Measurements from ENCODE around the gene TBXAS1.
"Not testable (repeated sequence)": the region's sequence is repeated elsewhere in the genome, so short reads cannot be mapped to it uniquely, and the experiment has no call there.

Gene TBXAS1

GRCh38 chr7:139842401-139843210 is 13.5 kb downstream of the TBXAS1 start:
- Histone ChIP-seq H3K27ac (ENCODE audit: low read length, poor library complexity, severe bottlenecking) (no peak overlapping the region), H2AK5ac (ENCODE audit: low read length, severe bottlenecking) (peak overlapping the region; percentile 9), H3K4me2 (ENCODE audit: low read length, poor library complexity, severe bottlenecking) (no peak overlapping the region), H2BK12ac (ENCODE audit: low read length in 2 of 2) (peak overlapping the region in 1 of 2 experiments; percentile 85), H3K4me3 (ENCODE audit: insufficient read depth in 1 of 2, low read depth in 1 of 2, low read length in 2 of 2) (no peak overlapping the region), H4K8ac (ENCODE audit: low read length) (peak overlapping the region; percentile 71), H2BK5ac (ENCODE audit: low read depth, low read length, poor library complexity, severe bottlenecking) (no peak overlapping the region), H3K36me3 (ENCODE audit: control insufficient read depth in 1 of 2, insufficient read depth in 2 of 2, low read depth in 1 of 2, low read length in 2 of 2) (no peaks in the 10 kb centered on the region), H3K9ac (ENCODE audit: low read length) (no peak overlapping the region), H3K9me3 (ENCODE audit: control insufficient read depth, low read length) (no peaks in the 10 kb centered on the region), H3K27me3 (ENCODE audit: control insufficient read depth in 1 of 2, insufficient read depth in 1 of 2, low read length in 2 of 2) (peaks cover 0 to 26% of the 10 kb centered on the region in 2 experiments), H3K18ac (ENCODE audit: low read depth in 1 of 2, low read length in 2 of 2) (no peak overlapping the region), H3K4ac (ENCODE audit: low read depth in 1 of 2, low read length in 2 of 2) (no peak overlapping the region), H3K14ac (ENCODE audit: low read length in 2 of 2) (peak overlapping the region in 1 of 2 experiments; percentile 66), H2BK120ac (ENCODE audit: low read depth, low read length) (no peak overlapping the region), H2BK15ac (ENCODE audit: low read depth, poor library complexity, severe bottlenecking) (no peak overlapping the region), H3K79me1 (replicated peaks; ENCODE audit: low read length, poor library complexity, severe bottlenecking) (peaks cover 12% of the 10 kb centered on the region), H4K91ac (ENCODE audit: low read length) (no peak overlapping the region), H2AFZ (ENCODE audit: low read depth, low read length) (no peak overlapping the region), H3K23ac (ENCODE audit: low read length in 2 of 2) (no peak overlapping the region), H3K4me1 (ENCODE audit: control insufficient read depth, insufficient read depth, low read depth, low read length) (peaks cover 5% of the 10 kb centered on the region)
- peak; percentile 61 for DNase-seq
- WGBS = 87% methylated on average over 15 of the region's 15 CpGs

GRCh38 chr7:139843211-139843537 is 14.1 kb downstream of the TBXAS1 start:
- not testable (repeated sequence) for H3K23ac ChIP-seq (ENCODE audit: low read length in 2 of 2); H3K14ac ChIP-seq (ENCODE audit: low read length in 2 of 2); H3K27ac ChIP-seq (ENCODE audit: low read length, poor library complexity, severe bottlenecking); H3K9ac ChIP-seq (ENCODE audit: low read length); H3K18ac ChIP-seq (ENCODE audit: low read depth in 1 of 2, low read length in 2 of 2); H3K4me1 ChIP-seq (ENCODE audit: control insufficient read depth, insufficient read depth, low read depth, low read length); DNase-seq; H3K9me3 ChIP-seq (ENCODE audit: control insufficient read depth, low read length); H4K8ac ChIP-seq (ENCODE audit: low read length); H3K4me3 ChIP-seq (ENCODE audit: insufficient read depth in 1 of 2, low read depth in 1 of 2, low read length in 2 of 2); H2BK12ac ChIP-seq (ENCODE audit: low read length in 2 of 2); H2BK15ac ChIP-seq (ENCODE audit: low read depth, poor library complexity, severe bottlenecking); H3K36me3 ChIP-seq (ENCODE audit: control insufficient read depth in 1 of 2, insufficient read depth in 2 of 2, low read depth in 1 of 2, low read length in 2 of 2); H4K91ac ChIP-seq (ENCODE audit: low read length); H2BK120ac ChIP-seq (ENCODE audit: low read depth, low read length); H2BK5ac ChIP-seq (ENCODE audit: low read depth, low read length, poor library complexity, severe bottlenecking); H2AFZ ChIP-seq (ENCODE audit: low read depth, low read length); H3K4ac ChIP-seq (ENCODE audit: low read depth in 1 of 2, low read length in 2 of 2); H2AK5ac ChIP-seq (ENCODE audit: low read length, severe bottlenecking); H3K4me2 ChIP-seq (ENCODE audit: low read length, poor library complexity, severe bottlenecking)
- 98% methylated on average over 3 of the region's 4 CpGs for WGBS
- H3K79me1 ChIP-seq (replicated peaks; ENCODE audit: low read length, poor library complexity, severe bottlenecking) = peaks cover 12% of the 10 kb centered on the region
- H3K27me3 ChIP-seq (ENCODE audit: control insufficient read depth in 1 of 2, insufficient read depth in 1 of 2, low read length in 2 of 2) = peaks cover 0 to 26% of the 10 kb centered on the region in 2 experiments

- H3K9ac ChIP-seq (ENCODE audit: low read length) = no peak overlapping the region
- H2BK120ac ChIP-seq (ENCODE audit: low read depth, low read length) = no peak overlapping the region
- H3K23ac ChIP-seq (ENCODE audit: low read length in 2 of 2) = no peak overlapping the region
- H2AFZ ChIP-seq (ENCODE audit: low read depth, low read length) = no peak overlapping the region
- no peak overlapping the region for H3K14ac ChIP-seq (ENCODE audit: low read length in 2 of 2)
- H3K18ac ChIP-seq (ENCODE audit: low read depth in 1 of 2, low read length in 2 of 2) = no peak overlapping the region
- H3K4ac ChIP-seq (ENCODE audit: low read depth in 1 of 2, low read length in 2 of 2) = no peak overlapping the region
- H3K4me1 ChIP-seq (ENCODE audit: control insufficient read depth, insufficient read depth, low read depth, low read length) = peaks cover 5% of the 10 kb centered on the region
- H3K36me3 ChIP-seq (ENCODE audit: control insufficient read depth in 1 of 2, insufficient read depth in 2 of 2, low read depth in 1 of 2, low read length in 2 of 2) = no peaks in the 10 kb centered on the region
- H4K91ac ChIP-seq (ENCODE audit: low read length) = no peak overlapping the region
- H3K27me3 ChIP-seq (ENCODE audit: control insufficient read depth in 1 of 2, insufficient read depth in 1 of 2, low read length in 2 of 2) = peaks cover 0 to 15% of the 10 kb centered on the region in 2 experiments
- no peak overlapping the region for H3K4me3 ChIP-seq (ENCODE audit: insufficient read depth in 1 of 2, low read depth in 1 of 2, low read length in 2 of 2)
- no peak overlapping the region for H2AK5ac ChIP-seq (ENCODE audit: low read length, severe bottlenecking)
- H2BK12ac ChIP-seq (ENCODE audit: low read length in 2 of 2) = peak overlapping the region in 1 of 2 experiments; percentile 5
- H3K9me3 ChIP-seq (ENCODE audit: control insufficient read depth, low read length) = peaks cover 3% of the 10 kb centered on the region
- no peak overlapping the region for H2BK15ac ChIP-seq (ENCODE audit: low read depth, poor library complexity, severe bottlenecking)
- no peak overlapping the region for H2BK5ac ChIP-seq (ENCODE audit: low read depth, low read length, poor library complexity, severe bottlenecking)
- no peak overlapping the region for H4K8ac ChIP-seq (ENCODE audit: low read length)
- H3K4me2 ChIP-seq (ENCODE audit: low read length, poor library complexity, severe bottlenecking) = no peak overlapping the region
- peaks cover 15% of the 10 kb centered on the region for H3K79me1 ChIP-seq (replicated peaks; ENCODE audit: low read length, poor library complexity, severe bottlenecking)
- WGBS = 85% methylated on average over 4 of the region's 4 CpGs
- H3K27ac ChIP-seq (ENCODE audit: low read length, poor library complexity, severe bottlenecking) = no peak overlapping the region
- DNase-seq = no peak
Measured at GRCh38 chr7:139844779-139845442, 15.8 kb downstream of the TBXAS1 start.

- H4K8ac ChIP-seq (ENCODE audit: low read length) = no peak overlapping the region
- no peak overlapping the region for H2BK12ac ChIP-seq (ENCODE audit: low read length in 2 of 2)
- no peak overlapping the region for H3K27ac ChIP-seq (ENCODE audit: low read length, poor library complexity, severe bottlenecking)
- no peak for DNase-seq
- no peak overlapping the region for H2BK15ac ChIP-seq (ENCODE audit: low read depth, poor library complexity, severe bottlenecking)
- H3K9ac ChIP-seq (ENCODE audit: low read length) = no peak overlapping the region
- H3K27me3 ChIP-seq (ENCODE audit: control insufficient read depth in 1 of 2, insufficient read depth in 1 of 2, low read length in 2 of 2) = peaks cover 0 to 15% of the 10 kb centered on the region in 2 experiments
- H3K18ac ChIP-seq (ENCODE audit: low read depth in 1 of 2, low read length in 2 of 2) = no peak overlapping the region
- no peak overlapping the region for H2AK5ac ChIP-seq (ENCODE audit: low read length, severe bottlenecking)
- H3K79me1 ChIP-seq (replicated peaks; ENCODE audit: low read length, poor library complexity, severe bottlenecking) = peaks cover 15% of the 10 kb centered on the region
- WGBS = 94% methylated on average over 2 of the region's 4 CpGs
- H4K91ac ChIP-seq (ENCODE audit: low read length) = no peak overlapping the region
- no peak overlapping the region for H3K14ac ChIP-seq (ENCODE audit: low read length in 2 of 2)
- H3K4me1 ChIP-seq (ENCODE audit: control insufficient read depth, insufficient read depth, low read depth, low read length) = peaks cover 5% of the 10 kb centered on the region
- H3K23ac ChIP-seq (ENCODE audit: low read length in 2 of 2) = no peak overlapping the region
- H3K9me3 ChIP-seq (ENCODE audit: control insufficient read depth, low read length) = peaks cover 3% of the 10 kb centered on the region
- H3K4me3 ChIP-seq (ENCODE audit: insufficient read depth in 1 of 2, low read depth in 1 of 2, low read length in 2 of 2) = no peak overlapping the region
- H2AFZ ChIP-seq (ENCODE audit: low read depth, low read length) = no peak overlapping the region
- H2BK5ac ChIP-seq (ENCODE audit: low read depth, low read length, poor library complexity, severe bottlenecking) = no peak overlapping the region
- no peak overlapping the region for H2BK120ac ChIP-seq (ENCODE audit: low read depth, low read length)
- no peak overlapping the region for H3K4ac ChIP-seq (ENCODE audit: low read depth in 1 of 2, low read length in 2 of 2)
- no peak overlapping the region for H3K4me2 ChIP-seq (ENCODE audit: low read length, poor library complexity, severe bottlenecking)
- H3K36me3 ChIP-seq (ENCODE audit: control insufficient read depth in 1 of 2, insufficient read depth in 2 of 2, low read depth in 1 of 2, low read length in 2 of 2) = no peaks in the 10 kb centered on the region
Measured at GRCh38 chr7:139845443-139845805, 16.4 kb downstream of the TBXAS1 start.

Measured in mesenchymal stem cell (in vitro differentiated cells and primary cell).